HG03558 (cell line): ENCODE measurements around the gene KRABD2.
"Not testable (repeated sequence)": the region's sequence is repeated elsewhere in the genome, so short reads cannot be mapped to it uniquely, and the experiment has no call there.

Experiments
- ATAC-seq: cut with Tn5 transposase; IDR thresholded peaks from one replicate; pipeline ENCODE4 v1.9.1; 2021; ENCODE audit warnings: moderate number of reproducible peaks; ENCODE audit not compliant: unreplicated experiment; ENCODE audit errors: extremely low read depth

KRABD2 gene

GRCh38 chr17:8366231-8366630 is 10.3 kb downstream of the KRABD2 start:
- ATAC-seq = no peak

GRCh38 chr17:8365143-8365542 is 11.4 kb downstream of the KRABD2 start:
- ATAC-seq = no peak

GRCh38 chr17:8362651-8363332 is 13.7 kb downstream of the KRABD2 start:
- ATAC-seq = no peak

- no peak for ATAC-seq
These were observed 15.8 kb downstream of the KRABD2 start for GRCh38 chr17:8360751-8361150.

- no peak for ATAC-seq
These were observed 16.2 kb downstream of the KRABD2 start for GRCh38 chr17:8360260-8360659.

- ATAC-seq = no peak
These were observed 16.7 kb downstream of the KRABD2 start for GRCh38 chr17:8359769-8360168.

GRCh38 chr17:8357910-8358309 is 18.6 kb downstream of the KRABD2 start:
- no peak for ATAC-seq

- no peak for ATAC-seq
These were observed 22.3 kb downstream of the KRABD2 start for GRCh38 chr17:8354236-8354635.

- no peak for ATAC-seq
These were observed 22.8 kb downstream of the KRABD2 start for GRCh38 chr17:8353736-8354135.

- no peak for ATAC-seq
These were observed 26.2 kb downstream of the KRABD2 start for GRCh38 chr17:8350339-8350738.

- ATAC-seq = not testable (repeated sequence)
These were observed 29.5 kb downstream of the KRABD2 start for GRCh38 chr17:8347001-8347400.

GRCh38 chr17:8345951-8346665 is 30.4 kb downstream of the KRABD2 start:
- ATAC-seq = no peak

GRCh38 chr17:8345052-8345690 is 31.3 kb downstream of the KRABD2 start:
- no peak for ATAC-seq

- ATAC-seq = no peak
These were observed 35.0 kb downstream of the KRABD2 start for GRCh38 chr17:8341456-8341855.

- no peak for ATAC-seq
These were observed 37.0 kb downstream of the KRABD2 start, which contains the start of gene ODF4 for GRCh38 chr17:8339540-8339939. TSS of gene ODF4 (plus strand) at chr17:8339840. CDS start at chr17:8340052, 212 bp downstream.

GRCh38 chr17:8338753-8339140 is 37.8 kb downstream of the KRABD2 start:
- no peak for ATAC-seq

GRCh38 chr17:8337802-8338752 is 38.4 kb downstream of the KRABD2 start:
- no peak for ATAC-seq

GRCh38 chr17:8333281-8333680 is 43.2 kb downstream of the KRABD2 start:
- ATAC-seq = no peak

GRCh38 chr17:8332688-8333087 is 43.8 kb downstream of the KRABD2 start:
- ATAC-seq = no peak

GRCh38 chr17:8332128-8332527 is 44.4 kb downstream of the KRABD2 start:
- no peak for ATAC-seq
